Osteoblast (primary cell): ENCODE measurements around the gene ARHGAP15. TPM values are rescaled to one million over a fixed set of nuclear protein-coding genes. Genes with fewer than 3 reads are reported as not detected.

Experiments used
- DNase-seq: peaks from one replicate; pipeline ENCODE4 v3.0.0; 2011; ENCODE audit warnings: low spot score, mixed read lengths; ENCODE audit not compliant: insufficient read length; ENCODE audit errors: missing footprints
- H2AFZ ChIP-seq: 2 replicates; pipeline ENCODE4 v1.6.0; 2011; ENCODE audit warnings: mild to moderate bottlenecking, low read length
- H3K27ac ChIP-seq: 2 replicates; pipeline ENCODE4 v1.5.1; 2011; ENCODE audit warnings: mild to moderate bottlenecking, low read depth, low read length, moderate library complexity
- H3K27me3 ChIP-seq: 2 replicates; pipeline ENCODE4 v1.6.0; 2012; ENCODE audit warnings: mild to moderate bottlenecking, control low read depth, inconsistent platforms, low read length, moderate library complexity; ENCODE audit not compliant: insufficient read depth
- H3K36me3 ChIP-seq: 2 replicates; pipeline ENCODE4 v1.5.1; 2011; ENCODE audit warnings: mild to moderate bottlenecking, low read length, control low read depth, moderate library complexity; ENCODE audit not compliant: insufficient read depth
- H3K4me1 ChIP-seq: 2 replicates; pipeline ENCODE4 v1.5.1; 2011; ENCODE audit warnings: mild to moderate bottlenecking, low read length, control low read depth, moderate library complexity; ENCODE audit not compliant: insufficient read depth
- H3K4me2 ChIP-seq: 2 replicates; pipeline ENCODE4 v1.6.0; 2011; ENCODE audit warnings: mild to moderate bottlenecking, low read length; ENCODE audit not compliant: insufficient read depth
- H3K4me3 ChIP-seq: fragments of 200-600 bp; sonication (generic); 3 replicates; pipeline ENCODE4 v1.5.1; 2012; ENCODE audit warnings: mild to moderate bottlenecking, low read length, inconsistent platforms; ENCODE audit not compliant: insufficient read depth
- H3K79me2 ChIP-seq: 2 replicates; pipeline ENCODE4 v1.6.0; 2012; ENCODE audit warnings: mild to moderate bottlenecking, low read length, control low read depth, inconsistent platforms; ENCODE audit not compliant: insufficient read depth
- H3K9me3 ChIP-seq: 2 replicates; pipeline ENCODE4 v1.5.1; 2011; ENCODE audit warnings: low read depth, low read length, control low read depth
- H4K20me1 ChIP-seq: 2 replicates; pipeline ENCODE4 v1.6.0; 2012; ENCODE audit warnings: mild to moderate bottlenecking, low read length, control low read depth; ENCODE audit not compliant: insufficient read depth
- CTCF ChIP-seq: IDR thresholded peaks from 2 replicates; pipeline ENCODE4 v1.5.1; 2011; ENCODE audit warnings: mild to moderate bottlenecking, low read depth, low read length, moderate library complexity; ENCODE audit errors: extremely low read depth
- total RNA-seq: library from RNA; depleted of rRNA; stranded (reverse); fragments of >200 nt; gene quantifications from 2 replicates; pipeline ENCODE4 v1.2.3, GENCODE V29; 2012

ARHGAP15 gene
- total RNA-seq, 1 donor, result 2.2 TPM

GRCh38 chr2:143165291-143165690 is 36.1 kb downstream of the ARHGAP15 start:
- H3K27ac ChIP-seq, result no peak overlapping the region
- no peaks in the 10 kb centered on the region for H3K36me3 ChIP-seq
- no peak overlapping the region for H3K4me2 ChIP-seq
- no peak for DNase-seq
- TF ChIP-seq CTCF, result no peak
- no peaks in the 10 kb centered on the region for H3K79me2 ChIP-seq
- no peaks in the 10 kb centered on the region for H3K27me3 ChIP-seq
- no peaks in the 10 kb centered on the region for H4K20me1 ChIP-seq
- H3K4me3 ChIP-seq, result no peak overlapping the region
- H2AFZ ChIP-seq, result no peak overlapping the region
- no peaks in the 10 kb centered on the region for H3K9me3 ChIP-seq
- H3K4me1 ChIP-seq, result no peaks in the 10 kb centered on the region

GRCh38 chr2:143169105-143169504 is 39.9 kb downstream of the ARHGAP15 start:
- Histone ChIP-seq H2AFZ (no peak overlapping the region), H3K4me2 (no peak overlapping the region), H3K79me2 (no peaks in the 10 kb centered on the region), H3K9me3 (no peaks in the 10 kb centered on the region), H3K4me3 (no peak overlapping the region), H3K27ac (no peak overlapping the region), H3K27me3 (no peaks in the 10 kb centered on the region), H3K4me1 (no peaks in the 10 kb centered on the region), H4K20me1 (no peaks in the 10 kb centered on the region), H3K36me3 (no peaks in the 10 kb centered on the region)
- TF ChIP-seq CTCF, result no peak
- DNase-seq, result no peak

- no peaks in the 10 kb centered on the region for H4K20me1 ChIP-seq
- H3K27me3 ChIP-seq, result no peaks in the 10 kb centered on the region
- no peaks in the 10 kb centered on the region for H3K9me3 ChIP-seq
- no peaks in the 10 kb centered on the region for H3K36me3 ChIP-seq
- no peak overlapping the region for H2AFZ ChIP-seq
- no peak overlapping the region for H3K4me3 ChIP-seq
- H3K4me1 ChIP-seq, result no peaks in the 10 kb centered on the region
- TF ChIP-seq CTCF, result peak; percentile 22
- DNase-seq, result no peak
- H3K79me2 ChIP-seq, result no peaks in the 10 kb centered on the region
- H3K27ac ChIP-seq, result no peak overlapping the region
- no peak overlapping the region for H3K4me2 ChIP-seq
Measured at GRCh38 chr2:143171817-143172216, 42.6 kb downstream of the ARHGAP15 start.

- TF ChIP-seq CTCF, result no peak
- no peaks in the 10 kb centered on the region for H3K4me1 ChIP-seq
- H3K4me3 ChIP-seq, result no peak overlapping the region
- no peaks in the 10 kb centered on the region for H3K79me2 ChIP-seq
- no peaks in the 10 kb centered on the region for H3K9me3 ChIP-seq
- no peaks in the 10 kb centered on the region for H4K20me1 ChIP-seq
- H3K27me3 ChIP-seq, result no peaks in the 10 kb centered on the region
- H3K36me3 ChIP-seq, result no peaks in the 10 kb centered on the region
- no peak overlapping the region for H3K27ac ChIP-seq
- no peak overlapping the region for H2AFZ ChIP-seq
- H3K4me2 ChIP-seq, result no peak overlapping the region
- no peak for DNase-seq
Measured at GRCh38 chr2:143175438-143175837, 46.2 kb downstream of the ARHGAP15 start.
